GM18507 (cell line): ENCODE results near the gene IRX4.
"Not testable (repeated sequence)": the region's sequence is repeated elsewhere in the genome, so short reads cannot be mapped to it uniquely, and the experiment has no call there.

Source experiments
- DNase-seq: peaks from one replicate; pipeline ENCODE4 v3.0.0; 2011; ENCODE audit warnings: low read depth; ENCODE audit not compliant: insufficient read length; ENCODE audit errors: extremely low spot score
- FAIRE-seq: peaks from 2 replicates; lab custom pipeline; 2011; peaks lifted over from hg19 to GRCh38; lab: Jason Lieb, UNC

The IRX4 gene

GRCh38 chr5:1881731-1882336, 891 bp downstream of the IRX4 start:
- no peak for FAIRE-seq

GRCh38 chr5:1881098-1881572, 1.6 kb downstream of the IRX4 start:
- no peak for DNase-seq
- FAIRE-seq = no peak

More at GRCh38 chr5:1881731-1882336, 891 bp downstream of the IRX4 start:
- no peak for DNase-seq

GRCh38 chr5:1880377-1881025, 2.2 kb downstream of the IRX4 start:
- FAIRE-seq (no peak), DNase-seq (no peak)

GRCh38 chr5:1879292-1880263, 3.1 kb downstream of the IRX4 start:
- no peak for FAIRE-seq
- DNase-seq = no peak

- FAIRE-seq (no peak), DNase-seq (no peak)
These were observed 4.5 kb downstream of the IRX4 start for GRCh38 chr5:1878050-1878849.

- no peak for FAIRE-seq
- no peak for DNase-seq
These were observed 5.3 kb downstream of the IRX4 start for GRCh38 chr5:1877103-1878049.

- no peak for FAIRE-seq
- no peak for DNase-seq
These were observed 6.1 kb downstream of the IRX4 start for GRCh38 chr5:1876660-1877064.

- DNase-seq (no peak), FAIRE-seq (no peak)
These were observed 6.7 kb downstream of the IRX4 start for GRCh38 chr5:1875843-1876659.

- DNase-seq (no peak), FAIRE-seq (no peak)
These were observed 7.4 kb downstream of the IRX4 start for GRCh38 chr5:1875281-1875842.

- DNase-seq (no peak), FAIRE-seq (no peak)
These were observed 7.9 kb downstream of the IRX4 start for GRCh38 chr5:1874771-1875220.

GRCh38 chr5:1874348-1874747, 8.4 kb downstream of the IRX4 start:
- FAIRE-seq = no peak
- no peak for DNase-seq

GRCh38 chr5:1873243-1873959, 9.3 kb downstream of the IRX4 start:
- FAIRE-seq = no peak
- no peak for DNase-seq

GRCh38 chr5:1871441-1871840, 11.3 kb downstream of the IRX4 start:
- FAIRE-seq = no peak
- DNase-seq = no peak

GRCh38 chr5:1870435-1871272, 12.1 kb downstream of the IRX4 start:
- FAIRE-seq, DNase-seq: not testable (repeated sequence)

- DNase-seq = no peak
- no peak for FAIRE-seq
These were observed 13.7 kb downstream of the IRX4 start for GRCh38 chr5:1868886-1869475.

- no peak for FAIRE-seq
- DNase-seq = no peak
These were observed 14.9 kb downstream of the IRX4 start for GRCh38 chr5:1867815-1868143.
